GM12873 (cell line): ENCODE measurements around the gene PFAS.

Experiments
- TF ChIP-seq, protein P1 (sequence below): IDR thresholded peaks from 2 replicates; pipeline ENCODE4 v1.5.1; 2012; ENCODE audit warnings: low read depth, mild to moderate bottlenecking, moderate library complexity, low read length, control low read depth; ENCODE audit not compliant: insufficient read depth; ENCODE audit errors: missing control alignments

PFAS gene

DNA sequence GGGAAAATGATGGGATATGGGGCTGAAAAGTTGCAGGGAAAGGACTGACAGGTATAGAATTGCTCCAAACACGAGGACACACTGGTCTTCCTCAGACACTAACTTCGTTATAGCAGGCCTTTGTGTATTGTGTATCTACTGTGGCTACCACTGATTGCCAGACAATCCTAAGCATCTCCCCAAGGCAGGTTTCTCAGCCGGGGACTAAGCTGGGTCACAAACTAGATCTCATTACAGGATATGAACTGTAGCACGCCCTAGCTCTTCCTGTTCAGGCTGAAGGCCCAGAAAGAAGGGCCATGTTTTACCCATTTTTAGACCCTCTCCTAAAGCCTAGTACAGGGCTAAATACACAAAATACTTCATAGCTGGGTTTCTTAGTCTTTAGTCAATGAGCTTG is 34.3 kb downstream of the PFAS start:
- TF ChIP-seq, protein P1, sequence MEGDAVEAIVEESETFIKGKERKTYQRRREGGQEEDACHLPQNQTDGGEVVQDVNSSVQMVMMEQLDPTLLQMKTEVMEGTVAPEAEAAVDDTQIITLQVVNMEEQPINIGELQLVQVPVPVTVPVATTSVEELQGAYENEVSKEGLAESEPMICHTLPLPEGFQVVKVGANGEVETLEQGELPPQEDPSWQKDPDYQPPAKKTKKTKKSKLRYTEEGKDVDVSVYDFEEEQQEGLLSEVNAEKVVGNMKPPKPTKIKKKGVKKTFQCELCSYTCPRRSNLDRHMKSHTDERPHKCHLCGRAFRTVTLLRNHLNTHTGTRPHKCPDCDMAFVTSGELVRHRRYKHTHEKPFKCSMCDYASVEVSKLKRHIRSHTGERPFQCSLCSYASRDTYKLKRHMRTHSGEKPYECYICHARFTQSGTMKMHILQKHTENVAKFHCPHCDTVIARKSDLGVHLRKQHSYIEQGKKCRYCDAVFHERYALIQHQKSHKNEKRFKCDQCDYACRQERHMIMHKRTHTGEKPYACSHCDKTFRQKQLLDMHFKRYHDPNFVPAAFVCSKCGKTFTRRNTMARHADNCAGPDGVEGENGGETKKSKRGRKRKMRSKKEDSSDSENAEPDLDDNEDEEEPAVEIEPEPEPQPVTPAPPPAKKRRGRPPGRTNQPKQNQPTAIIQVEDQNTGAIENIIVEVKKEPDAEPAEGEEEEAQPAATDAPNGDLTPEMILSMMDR: no peak

- TF ChIP-seq, protein P1: no peak
Measured at GRCh38 chr17:8284126-8284525, 35.0 kb downstream of the PFAS start.

- TF ChIP-seq, protein P1: no peak
Measured at GRCh38 chr17:8285270-8286181, 36.4 kb downstream of the PFAS start.

DNA sequence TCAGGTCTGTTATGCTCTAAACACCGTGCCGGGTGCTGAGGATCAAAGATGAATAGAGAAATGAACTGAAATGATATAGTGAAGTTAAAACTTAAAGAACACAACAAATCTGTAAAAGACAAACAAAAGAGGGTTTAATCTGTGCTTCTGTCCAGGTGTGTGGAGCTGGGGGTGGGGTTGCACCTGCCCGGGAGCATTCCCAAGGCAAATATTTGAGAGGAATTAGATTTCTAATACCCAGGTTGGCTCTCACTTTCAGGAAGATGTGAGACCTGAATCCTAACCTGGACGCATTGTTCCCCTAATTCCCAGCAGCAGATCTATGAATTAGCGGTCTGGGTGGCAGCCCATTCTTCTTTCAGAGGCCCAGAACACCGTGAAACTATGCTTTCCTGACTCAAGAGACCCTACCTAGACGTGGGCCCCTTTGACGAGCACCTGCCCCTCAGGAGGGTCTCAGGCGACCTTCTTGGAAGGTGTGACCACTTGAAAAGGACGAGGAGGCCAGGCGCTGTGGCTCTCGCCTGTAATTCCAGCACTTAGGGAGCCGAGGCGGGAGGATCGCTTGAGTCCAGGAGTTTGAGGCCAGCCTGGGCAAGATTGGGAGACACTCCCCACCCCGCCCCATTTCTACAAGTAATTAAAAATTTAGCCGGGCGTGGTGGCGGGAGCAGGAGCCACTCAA is 38.7 kb downstream of the PFAS start:
- TF ChIP-seq, protein P1: no peak

GRCh38 chr17:8288336-8289102 is 39.4 kb downstream of the PFAS start, which contains the start of gene RANGRF:
Gene RANGRF (plus strand): TSS chr17:8288670. CDS start chr17:8288789, 119 bp downstream.
- TF ChIP-seq, protein P1: no peak

GRCh38 chr17:8289103-8289397 is 40.0 kb downstream of the PFAS start:
- TF ChIP-seq, protein P1: no peak

DNA sequence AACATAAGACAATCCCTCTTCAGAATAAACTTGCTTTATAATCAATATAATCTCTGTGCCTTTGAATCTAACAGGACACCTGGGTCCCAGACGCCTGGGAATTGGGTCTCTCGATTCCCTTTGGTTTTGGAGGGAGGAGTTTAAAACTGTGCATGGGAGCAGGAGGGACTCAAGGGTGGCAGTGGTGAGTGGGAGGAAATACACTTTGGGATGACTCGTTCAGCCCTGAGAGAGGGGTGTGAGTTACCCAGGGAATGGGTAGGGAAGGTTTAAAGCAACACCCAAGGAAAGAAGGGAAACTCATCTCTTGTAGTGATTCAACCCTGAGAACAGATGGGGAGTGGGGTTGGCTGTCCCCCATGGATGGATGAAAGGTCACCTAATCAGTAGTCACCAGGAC is 41.0 kb downstream of the PFAS start:
- TF ChIP-seq, protein P1: no peak
